Panc1 (cell line): Measurements from ENCODE around the gene EYS. TPM values are rescaled to one million over a fixed set of nuclear protein-coding genes. Genes with fewer than 3 reads are reported as not detected.

Experiments used
- ATAC-seq: fragments of 200-7000 bp; cut with Tn5 transposase; 2 replicates; pipeline ENCODE4 v1.9.1; 2020; ENCODE audit warnings: mild to moderate bottlenecking, moderate library complexity
- BruUV-seq: library from RNA; stranded (reverse); fragments of 400-500 nt; replicated peaks from 2 replicates; lab custom pipeline; 2021; lab: Mats Ljungman, UMichigan
- CTCF ChIA-PET: fragments of 300-600 bp; sonication (Branson Sonifier 250); formaldehyde crosslinking; loops from one replicate; lab custom pipeline; 2022; ENCODE audit warnings: antibody characterized with exemption; lab: Charles Lee
- POLR2A ChIA-PET: fragments of 300-600 bp; sonication (Branson Sonifier 250); formaldehyde crosslinking; loops from one replicate; lab custom pipeline; 2022; ENCODE audit warnings: antibody characterized with exemption; lab: Charles Lee
- DNase-seq: peaks from one replicate; pipeline ENCODE4 v3.0.0-alpha.2; 2010; ENCODE audit warnings: low read depth, low spot score
- H3K27ac ChIP-seq: 2 replicates; pipeline ENCODE4 v1.5.1; 2011; ENCODE audit warnings: mild to moderate bottlenecking, low read length, inconsistent platforms
- H3K27me3 ChIP-seq: fragments of 200-500 bp; sonication (Bioruptor generic); 2 replicates; pipeline ENCODE4 v1.6.0; 2014; ENCODE audit warnings: low read length, inconsistent platforms; ENCODE audit not compliant: control insufficient read depth, insufficient read depth
- H3K36me3 ChIP-seq: fragments of 200-500 bp; sonication (Bioruptor generic); 2 replicates; pipeline ENCODE4 v1.5.1; 2014; ENCODE audit warnings: inconsistent platforms, mild to moderate bottlenecking, low read length, moderate library complexity; ENCODE audit not compliant: control insufficient read depth, insufficient read depth
- H3K4me1 ChIP-seq: 2 replicates; pipeline ENCODE4 v1.5.1; 2011; ENCODE audit warnings: inconsistent platforms, mild to moderate bottlenecking, low read length, moderate library complexity; ENCODE audit not compliant: control insufficient read depth, insufficient read depth
- H3K4me3 ChIP-seq, 2 experiments: 2 replicates each; pipeline ENCODE4 v1.5.1; 2011 to 2012; ENCODE audit warnings: low read depth in 2 of 2, low read length in 2 of 2, mild to moderate bottlenecking in 2 of 2, inconsistent platforms in 1 of 2, moderate library complexity in 1 of 2
- H3K9me3 ChIP-seq: fragments of 200-500 bp; sonication (Bioruptor generic); 2 replicates; pipeline ENCODE4 v1.5.1; 2014; ENCODE audit warnings: low read depth, mild to moderate bottlenecking, inconsistent platforms, low read length, moderate library complexity; ENCODE audit not compliant: control insufficient read depth, insufficient read depth
- CTCF ChIP-seq: fragments of 450-650 bp; IDR thresholded peaks from 2 replicates; pipeline ENCODE4 v1.5.1; 2017; ENCODE audit warnings: mild to moderate bottlenecking
- POLR2AphosphoS5 ChIP-seq: IDR thresholded peaks from 2 replicates; pipeline ENCODE4 v1.6.1; 2012; ENCODE audit warnings: mild to moderate bottlenecking, low read depth, low read length, moderate library complexity
- SIN3A ChIP-seq: IDR thresholded peaks from 2 replicates; pipeline ENCODE4 v1.6.1; 2012; ENCODE audit warnings: low read depth, mild to moderate bottlenecking, low read length, moderate library complexity, borderline replicate concordance; ENCODE audit not compliant: insufficient read depth
- TCF7L2 ChIP-seq: IDR thresholded peaks from 2 replicates; pipeline ENCODE4 v1.6.1; 2011; ENCODE audit warnings: mild to moderate bottlenecking, low read depth, low read length, inconsistent platforms
- in situ Hi-C: cut with HindIII; loops from 2 replicates; pipeline ENCODE4 v1.10.0; 2016; ENCODE audit warnings: low sequenced_read_pairs, low pct_unique_long_range_greater_than_20kb
- intact Hi-C: fragments of 100-400 bp; cut with micrococcal nuclease; formaldehyde crosslinking; loops from one replicate; pipeline ENCODE4 v1.10.0; 2022; ENCODE audit not compliant: unreplicated experiment
- total RNA-seq: library from RNA; stranded (reverse); gene quantifications from one replicate; pipeline ENCODE4 v1.2.1, GENCODE V29; 2021; ENCODE audit not compliant: unreplicated experiment
- TF ChIP-seq, protein P1 (sequence below), 2 experiments: IDR thresholded peaks; 2 replicates each; pipeline ENCODE4 v1.6.1; 2011 to 2012; ENCODE audit warnings: low read depth in 2 of 2, control low read depth in 1 of 2, low read length in 1 of 2, mild to moderate bottlenecking in 1 of 2, moderate library complexity in 1 of 2; ENCODE audit not compliant: insufficient read depth in 1 of 2

The EYS gene
- total RNA-seq, 1 experiment from 2014 or later = not detected

GRCh38 chr6:64694356-64694755 is 1012.7 kb downstream of the EYS start:
- DNase-seq = no peak
- intact Hi-C loops (no loop called here), in situ Hi-C loops (no loop called here)
- TF ChIP-seq, protein P1, sequence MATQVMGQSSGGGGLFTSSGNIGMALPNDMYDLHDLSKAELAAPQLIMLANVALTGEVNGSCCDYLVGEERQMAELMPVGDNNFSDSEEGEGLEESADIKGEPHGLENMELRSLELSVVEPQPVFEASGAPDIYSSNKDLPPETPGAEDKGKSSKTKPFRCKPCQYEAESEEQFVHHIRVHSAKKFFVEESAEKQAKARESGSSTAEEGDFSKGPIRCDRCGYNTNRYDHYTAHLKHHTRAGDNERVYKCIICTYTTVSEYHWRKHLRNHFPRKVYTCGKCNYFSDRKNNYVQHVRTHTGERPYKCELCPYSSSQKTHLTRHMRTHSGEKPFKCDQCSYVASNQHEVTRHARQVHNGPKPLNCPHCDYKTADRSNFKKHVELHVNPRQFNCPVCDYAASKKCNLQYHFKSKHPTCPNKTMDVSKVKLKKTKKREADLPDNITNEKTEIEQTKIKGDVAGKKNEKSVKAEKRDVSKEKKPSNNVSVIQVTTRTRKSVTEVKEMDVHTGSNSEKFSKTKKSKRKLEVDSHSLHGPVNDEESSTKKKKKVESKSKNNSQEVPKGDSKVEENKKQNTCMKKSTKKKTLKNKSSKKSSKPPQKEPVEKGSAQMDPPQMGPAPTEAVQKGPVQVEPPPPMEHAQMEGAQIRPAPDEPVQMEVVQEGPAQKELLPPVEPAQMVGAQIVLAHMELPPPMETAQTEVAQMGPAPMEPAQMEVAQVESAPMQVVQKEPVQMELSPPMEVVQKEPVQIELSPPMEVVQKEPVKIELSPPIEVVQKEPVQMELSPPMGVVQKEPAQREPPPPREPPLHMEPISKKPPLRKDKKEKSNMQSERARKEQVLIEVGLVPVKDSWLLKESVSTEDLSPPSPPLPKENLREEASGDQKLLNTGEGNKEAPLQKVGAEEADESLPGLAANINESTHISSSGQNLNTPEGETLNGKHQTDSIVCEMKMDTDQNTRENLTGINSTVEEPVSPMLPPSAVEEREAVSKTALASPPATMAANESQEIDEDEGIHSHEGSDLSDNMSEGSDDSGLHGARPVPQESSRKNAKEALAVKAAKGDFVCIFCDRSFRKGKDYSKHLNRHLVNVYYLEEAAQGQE (IDR thresholded peaks at IDR 0.05; ENCODE audit: insufficient read depth in 1 of 2, low read depth in 2 of 2, low read length in 1 of 2) = no peak
- no peak for TF ChIP-seq CTCF
- TF ChIP-seq SIN3A = no peak
- TF ChIP-seq POLR2AphosphoS5 = no peak
- TF ChIP-seq TCF7L2 = no peak
- ATAC-seq = no peak
- Histone ChIP-seq H3K27ac (no peak overlapping the region), H3K4me3 (no peak overlapping the region), H3K36me3 (no peaks in the 10 kb centered on the region), H3K27me3 (no peaks in the 10 kb centered on the region), H3K9me3 (peaks cover 5% of the 10 kb centered on the region; the same call in 1 of the 2 replicates), H3K4me1 (no peaks in the 10 kb centered on the region)
- BruUV-seq = no TSS peak
- ChIA-PET POLR2A (no interaction called here), CTCF (no interaction called here)

DNA sequence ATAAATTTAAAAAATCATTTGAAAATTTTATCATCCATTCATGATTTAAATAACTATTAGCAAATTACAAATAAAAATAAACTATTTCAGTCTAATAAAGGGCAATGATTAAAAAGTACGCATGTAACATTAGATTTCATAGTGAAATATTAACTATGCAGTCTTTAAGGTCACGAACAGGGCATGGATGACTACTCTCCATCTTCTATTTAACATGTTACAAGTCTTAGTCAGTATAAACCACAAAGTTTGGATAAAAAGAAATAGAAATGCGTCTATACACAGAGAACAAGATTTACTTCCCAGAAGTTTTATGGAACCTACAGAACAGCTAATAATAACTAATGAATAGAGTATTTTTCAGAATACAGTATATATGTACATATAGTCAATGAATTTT is 1016.0 kb downstream of the EYS start:
- DNase-seq (no peak), ATAC-seq (no peak)
- Histone ChIP-seq H3K9me3 (no peaks in the 10 kb centered on the region), H3K27me3 (no peaks in the 10 kb centered on the region), H3K4me3 (no peak overlapping the region), H3K4me1 (no peaks in the 10 kb centered on the region), H3K27ac (no peak overlapping the region), H3K36me3 (no peaks in the 10 kb centered on the region)
- TF ChIP-seq SIN3A = no peak
- TF ChIP-seq, protein P1 (IDR thresholded peaks at IDR 0.05; ENCODE audit: insufficient read depth in 1 of 2, low read depth in 2 of 2, low read length in 1 of 2) = no peak
- TF ChIP-seq POLR2AphosphoS5 = no peak
- no peak for TF ChIP-seq CTCF
- TF ChIP-seq TCF7L2 = no peak
- POLR2A ChIA-PET = no interaction called here
- no TSS peak for BruUV-seq
- in situ Hi-C loops = no loop called here
- intact Hi-C loops = no loop called here
- CTCF ChIA-PET = no interaction called here
